Rectal smooth muscle tissue (tissue), 1 donor: ENCODE data around the gene C17orf58.
A peak's percentile ranks its signal among the peaks of the same experiment; 100 is the strongest.
"Not testable (repeated sequence)": the region's sequence is repeated elsewhere in the genome, so short reads cannot be mapped to it uniquely, and the experiment has no call there.

Experiments used
- H3K27ac ChIP-seq: one replicate; pipeline ENCODE4 v1.7.0; 2013; ENCODE audit warnings: low read depth, low read length, inconsistent platforms
- H3K27me3 ChIP-seq: one replicate; pipeline ENCODE4 v1.7.0; 2013; ENCODE audit warnings: low read length; ENCODE audit not compliant: control insufficient read depth, insufficient read depth
- H3K36me3 ChIP-seq: one replicate; pipeline ENCODE4 v1.7.0; 2013; ENCODE audit warnings: low read length; ENCODE audit not compliant: control insufficient read depth, insufficient read depth
- H3K4me1 ChIP-seq: one replicate; pipeline ENCODE4 v1.7.0; 2013; ENCODE audit warnings: low read length; ENCODE audit not compliant: control insufficient read depth, insufficient read depth
- H3K4me3 ChIP-seq: one replicate; pipeline ENCODE4 v1.7.0; 2013; ENCODE audit warnings: low read length
- H3K9ac ChIP-seq: one replicate; pipeline ENCODE4 v1.7.0; 2013; ENCODE audit warnings: low read length

The C17orf58 gene

DNA sequence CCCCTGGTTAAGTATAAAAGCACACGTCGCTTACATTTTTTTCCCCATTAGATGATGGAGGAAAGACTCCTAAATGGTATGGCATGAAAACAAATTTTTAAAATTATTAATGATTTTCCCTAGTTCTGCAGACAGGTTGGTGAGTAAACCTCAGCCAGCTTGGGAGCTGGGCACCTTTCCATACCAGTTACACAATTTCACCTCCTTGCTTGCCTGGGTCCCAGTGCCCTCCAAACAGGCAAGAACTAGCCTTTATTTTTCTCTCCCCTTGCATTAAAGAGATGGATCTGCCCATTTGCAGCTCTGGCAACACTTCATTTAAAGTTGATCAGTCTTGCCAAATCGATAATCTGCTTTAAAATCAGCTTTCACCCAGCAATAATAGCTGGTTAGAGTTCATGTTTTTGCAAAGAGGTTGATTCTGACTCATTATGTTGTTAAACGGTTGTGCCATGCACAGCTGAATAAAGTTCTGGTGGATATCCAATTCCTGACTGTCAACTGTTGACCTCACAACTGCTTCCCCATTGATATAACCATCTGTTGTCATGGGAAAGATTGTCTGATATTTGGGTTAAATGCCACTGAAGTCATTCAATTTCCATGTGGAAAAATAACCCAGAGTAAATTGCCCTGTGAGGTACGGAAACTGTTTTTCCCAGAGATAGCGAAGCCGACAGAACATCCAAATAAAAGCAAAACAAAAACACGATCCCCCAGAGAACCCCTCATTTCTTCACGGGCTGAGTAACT is 1.3 kb downstream of the C17orf58 start:
- peak overlapping the region; percentile 45 for H3K27ac ChIP-seq
- H3K27me3 ChIP-seq, result no peaks in the 10 kb centered on the region
- no peaks in the 10 kb centered on the region for H3K36me3 ChIP-seq
- H3K4me1 ChIP-seq, result peaks cover 8% of the 10 kb centered on the region
- H3K9ac ChIP-seq, result no peak overlapping the region
- peak overlapping the region; percentile 79 for H3K4me3 ChIP-seq

GRCh38 chr17:67993998-67994361 is 2.3 kb downstream of the C17orf58 start:
- peak overlapping the region; percentile 50 for H3K9ac ChIP-seq
- H3K4me3 ChIP-seq, result peak overlapping the region; percentile 77
- no peaks in the 10 kb centered on the region for H3K36me3 ChIP-seq
- peaks cover 8% of the 10 kb centered on the region for H3K4me1 ChIP-seq
- H3K27ac ChIP-seq, result peak overlapping the region; percentile 94
- H3K27me3 ChIP-seq, result no peaks in the 10 kb centered on the region

DNA sequence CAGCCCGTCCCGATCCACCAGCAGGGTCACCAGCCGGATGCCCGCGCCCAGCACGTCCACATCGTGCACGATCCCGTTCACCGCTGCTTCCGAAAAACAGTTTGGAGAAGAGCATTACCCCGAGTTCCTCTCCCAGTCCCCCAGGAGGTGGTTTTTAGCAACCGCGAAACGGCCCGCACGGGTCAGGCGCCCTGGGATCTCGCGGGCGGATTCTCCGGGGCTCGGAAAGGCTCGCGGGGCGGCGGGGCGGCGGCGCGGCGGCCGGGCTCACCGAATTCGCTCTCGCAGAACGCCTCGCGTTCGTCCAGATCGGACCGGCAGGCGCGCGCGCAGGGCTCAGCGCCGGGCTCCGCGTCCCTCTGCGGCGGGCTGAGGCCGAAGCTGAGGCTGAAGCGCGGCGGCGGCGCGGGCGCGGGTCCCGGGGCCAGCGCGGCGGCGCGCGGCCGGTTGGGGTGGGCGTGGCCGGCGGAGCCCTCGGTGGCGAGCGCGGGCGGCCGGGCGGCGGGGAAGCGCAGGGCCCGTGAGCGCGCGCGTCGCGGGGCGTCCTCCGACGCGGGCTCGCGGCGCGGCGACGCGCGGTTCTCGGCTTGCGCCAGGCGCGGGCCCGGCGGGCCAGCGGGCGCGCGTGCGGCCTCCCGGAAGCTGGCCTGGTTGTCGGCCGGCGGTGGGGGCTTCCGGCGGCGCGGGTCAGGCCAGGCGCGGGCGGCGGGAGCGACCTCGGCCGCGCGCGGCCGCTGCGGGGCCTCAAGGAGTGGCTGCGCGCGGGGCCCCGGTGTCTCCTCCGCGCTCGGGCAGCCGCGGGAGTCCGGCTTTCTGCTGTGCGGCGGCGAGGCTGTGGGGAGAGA is 2.9 kb downstream of the C17orf58 start:
- H3K27me3 ChIP-seq, result no peaks in the 10 kb centered on the region
- H3K4me1 ChIP-seq, result peaks cover 8% of the 10 kb centered on the region
- H3K9ac ChIP-seq, result peak overlapping the region; percentile 50
- peak overlapping the region; percentile 77 for H3K4me3 ChIP-seq
- peak overlapping the region; percentile 94 for H3K27ac ChIP-seq
- no peaks in the 10 kb centered on the region for H3K36me3 ChIP-seq

- Histone ChIP-seq H3K36me3 (no peaks in the 10 kb centered on the region), H3K9ac (peak overlapping the region; percentile 29), H3K4me1 (peaks cover 8% of the 10 kb centered on the region), H3K27ac (peak overlapping the region; percentile 85), H3K4me3 (peak overlapping the region; percentile 71), H3K27me3 (no peaks in the 10 kb centered on the region)
Measured at GRCh38 chr17:67992548-67993152, 3.6 kb downstream of the C17orf58 start.

DNA sequence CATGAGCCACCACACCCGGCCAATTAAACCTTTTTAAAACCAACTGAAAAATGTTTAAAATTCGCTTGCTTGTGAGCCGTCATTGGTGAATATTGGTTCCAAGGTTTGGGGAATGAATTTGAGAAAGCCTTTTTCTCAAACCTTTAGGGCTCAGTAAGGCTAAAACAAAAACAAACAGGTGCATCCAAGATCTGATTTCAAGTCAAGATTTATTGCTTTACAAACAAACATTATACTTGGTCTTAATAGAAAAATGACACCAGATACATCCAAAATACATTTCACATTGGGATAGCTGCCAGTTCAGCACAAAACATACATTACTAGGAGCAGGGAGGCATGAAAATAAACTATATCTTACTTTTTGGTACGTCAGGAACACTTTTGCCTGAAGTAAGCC is 5.4 kb downstream of the C17orf58 start:
- Histone ChIP-seq H3K27me3 (no peaks in the 10 kb centered on the region), H3K9ac (no peak overlapping the region), H3K4me1 (peaks cover 8% of the 10 kb centered on the region), H3K27ac (no peak overlapping the region), H3K4me3 (no peak overlapping the region), H3K36me3 (no peaks in the 10 kb centered on the region)

- no peaks in the 10 kb centered on the region for H3K27me3 ChIP-seq
- no peak overlapping the region for H3K4me3 ChIP-seq
- H3K27ac ChIP-seq, result no peak overlapping the region
- no peaks in the 10 kb centered on the region for H3K4me1 ChIP-seq
- H3K9ac ChIP-seq, result no peak overlapping the region
- no peaks in the 10 kb centered on the region for H3K36me3 ChIP-seq
Measured at GRCh38 chr17:67983383-67983688, 12.9 kb downstream of the C17orf58 start.

DNA sequence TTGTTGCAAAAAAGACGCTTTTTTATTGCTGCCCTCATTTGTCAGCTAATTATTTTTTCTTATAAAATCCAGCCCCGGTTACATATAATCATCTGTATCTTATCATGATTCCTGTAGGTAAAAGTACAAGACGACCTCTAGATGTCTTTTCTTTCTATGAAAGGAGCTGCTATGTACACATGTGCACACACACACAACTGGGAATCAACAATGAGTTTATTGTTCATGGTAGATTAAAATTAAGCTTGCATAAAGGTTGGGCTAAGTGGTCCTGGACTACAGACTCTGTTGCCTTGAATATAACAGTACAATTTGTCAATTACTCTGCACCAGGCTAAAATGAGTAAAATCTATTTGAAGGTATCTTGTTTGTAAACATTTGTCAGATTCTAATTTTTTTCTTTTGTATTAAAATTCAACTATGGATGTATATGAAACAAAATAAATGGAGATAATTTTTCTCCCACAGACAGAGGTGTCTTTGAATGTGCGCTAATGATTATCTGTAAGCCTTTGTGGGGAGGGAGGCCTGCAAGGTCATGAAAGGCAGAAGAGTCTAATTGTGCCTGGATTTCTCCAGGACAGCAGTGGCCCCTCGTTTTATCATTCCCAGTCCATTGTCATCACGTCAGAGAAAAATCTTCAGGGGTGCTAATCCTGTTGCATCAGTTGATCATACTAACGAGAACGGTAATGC is 13.4 kb downstream of the C17orf58 start:
- no peaks in the 10 kb centered on the region for H3K4me1 ChIP-seq
- H3K9ac ChIP-seq, result no peak overlapping the region
- no peak overlapping the region for H3K27ac ChIP-seq

GRCh38 chr17:67982034-67982640 is 14.1 kb downstream of the C17orf58 start:
- H3K27ac ChIP-seq, result no peak overlapping the region
- no peaks in the 10 kb centered on the region for H3K27me3 ChIP-seq
- no peaks in the 10 kb centered on the region for H3K36me3 ChIP-seq
- no peak overlapping the region for H3K9ac ChIP-seq
- H3K4me3 ChIP-seq, result no peak overlapping the region
- no peaks in the 10 kb centered on the region for H3K4me1 ChIP-seq

More for the DNA sequence above, 13.4 kb downstream of the C17orf58 start:
- no peaks in the 10 kb centered on the region for H3K27me3 ChIP-seq
- no peaks in the 10 kb centered on the region for H3K36me3 ChIP-seq
- no peak overlapping the region for H3K4me3 ChIP-seq

GRCh38 chr17:67980883-67981282 is 15.4 kb downstream of the C17orf58 start:
- H3K4me1 ChIP-seq, H3K27ac ChIP-seq, H3K36me3 ChIP-seq, H3K4me3 ChIP-seq, H3K27me3 ChIP-seq, H3K9ac ChIP-seq: not testable (repeated sequence)

GRCh38 chr17:67980456-67980855 is 15.8 kb downstream of the C17orf58 start:
- H3K36me3 ChIP-seq, result no peaks in the 10 kb centered on the region
- H3K9ac ChIP-seq, result no peak overlapping the region
- H3K27me3 ChIP-seq, result no peaks in the 10 kb centered on the region
- no peak overlapping the region for H3K27ac ChIP-seq
- H3K4me1 ChIP-seq, result no peaks in the 10 kb centered on the region
- H3K4me3 ChIP-seq, result no peak overlapping the region

DNA sequence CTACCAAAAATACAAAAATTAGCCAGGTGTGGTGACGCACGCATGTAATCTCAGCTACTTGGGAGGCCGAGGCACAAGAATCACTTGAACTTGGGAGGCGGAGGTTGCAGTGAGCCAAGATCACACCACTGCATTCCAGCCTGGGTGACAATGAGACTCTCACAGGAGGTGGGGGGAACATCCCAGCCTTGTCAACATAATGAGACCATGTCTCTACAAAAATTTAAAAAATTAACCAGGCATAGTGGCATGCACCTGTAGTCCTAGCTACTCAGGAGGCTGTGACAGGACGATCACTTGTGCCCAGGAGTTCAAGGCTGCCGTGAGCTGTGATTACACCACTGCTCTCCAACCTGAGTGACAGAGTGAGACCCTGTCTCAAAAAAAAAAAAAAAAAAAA is 20.0 kb downstream of the C17orf58 start:
- H3K27me3 ChIP-seq, H3K27ac ChIP-seq, H3K4me3 ChIP-seq, H3K4me1 ChIP-seq, H3K9ac ChIP-seq, H3K36me3 ChIP-seq: not testable (repeated sequence)

DNA sequence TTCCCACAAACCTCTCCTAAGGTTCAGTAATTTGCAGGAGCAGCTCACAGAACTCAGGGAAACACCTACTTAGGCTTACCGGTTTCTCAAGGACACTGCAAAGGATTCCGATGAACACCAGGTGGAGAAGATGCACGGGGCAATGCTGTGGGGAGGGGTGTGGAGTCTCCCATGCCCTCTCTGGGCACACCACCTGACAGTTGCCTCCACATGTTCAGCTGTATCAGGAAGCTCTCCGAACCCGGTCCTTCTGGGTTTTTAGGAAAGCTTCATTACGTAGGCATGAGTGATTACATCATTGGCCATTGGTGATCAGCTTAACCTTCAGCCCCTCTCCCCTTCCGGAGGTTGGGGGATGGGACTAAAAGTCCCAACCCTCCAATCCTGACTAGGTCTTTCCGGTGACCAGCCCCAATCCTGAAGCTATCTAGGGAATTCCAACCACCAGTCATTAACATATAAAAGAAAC is 21.6 kb downstream of the C17orf58 start:
- no peaks in the 10 kb centered on the region for H3K36me3 ChIP-seq
- H3K4me3 ChIP-seq, result no peak overlapping the region
- H3K27ac ChIP-seq, result no peak overlapping the region
- no peak overlapping the region for H3K9ac ChIP-seq
- no peaks in the 10 kb centered on the region for H3K4me1 ChIP-seq
- no peaks in the 10 kb centered on the region for H3K27me3 ChIP-seq
